Caco-2 (cell line): Measurements from ENCODE around the gene ITGA2B. TPM values are rescaled to one million over a fixed set of nuclear protein-coding genes. Genes with fewer than 3 reads are reported as not detected.

Source experiments
- BruUV-seq: library from RNA; stranded (reverse); fragments of 400-500 nt; replicated peaks from 2 replicates; lab custom pipeline; 2021; lab: Mats Ljungman, UMichigan
- CTCF ChIA-PET: fragments of 300-600 bp; sonication (Branson Sonifier 250); formaldehyde crosslinking; loops from one replicate; lab custom pipeline; 2022; ENCODE audit warnings: antibody characterized with exemption; lab: Charles Lee
- POLR2A ChIA-PET: fragments of 300-600 bp; sonication (Branson Sonifier 250); formaldehyde crosslinking; loops from one replicate; lab custom pipeline; 2022; ENCODE audit warnings: antibody characterized with exemption; lab: Charles Lee
- DNase-seq, 2 experiments: peaks; one replicate each; pipeline versions ENCODE4 v3.0.0 to v3.0.0-alpha.2; 2020 to 2022
- H3K27me3 ChIP-seq: replicated peaks from 2 replicates; pipeline ENCODE4 v1.6.0; 2011; ENCODE audit warnings: low read length; ENCODE audit not compliant: control insufficient read depth, insufficient read depth
- H3K36me3 ChIP-seq: 2 replicates; pipeline ENCODE4 v1.5.1; 2011; ENCODE audit warnings: low read length; ENCODE audit not compliant: control insufficient read depth, insufficient read depth
- H3K4me1 ChIP-seq: fragments of 250-450 bp; sonication (Bioruptor Pico); 2 replicates; pipeline ENCODE4 v1.5.1; 2020; ENCODE audit warnings: mild to moderate bottlenecking
- H3K4me3 ChIP-seq: 2 replicates; pipeline ENCODE4 v1.5.1; 2011; ENCODE audit warnings: low read depth, mild to moderate bottlenecking, control low read depth, low read length
- H3K9me3 ChIP-seq: fragments of 250-450 bp; sonication (Bioruptor Pico); 2 replicates; pipeline ENCODE4 v1.5.1; 2020; ENCODE audit warnings: mild to moderate bottlenecking, moderate library complexity
- H3K27ac Mint-ChIP-seq: one replicate; pipeline ENCODE4 v1.8.0; 2022; ENCODE audit warnings: mixed read lengths; ENCODE audit not compliant: unreplicated experiment
- H3K27me3 Mint-ChIP-seq: one replicate; pipeline ENCODE4 v1.8.0; 2022; ENCODE audit warnings: mixed read lengths; ENCODE audit not compliant: insufficient read depth, unreplicated experiment
- H3K36me3 Mint-ChIP-seq: one replicate; pipeline ENCODE4 v1.8.0; 2022; ENCODE audit warnings: mild to moderate bottlenecking, mixed read lengths; ENCODE audit not compliant: insufficient read depth, unreplicated experiment
- H3K4me1 Mint-ChIP-seq: one replicate; pipeline ENCODE4 v1.8.0; 2022; ENCODE audit warnings: low read depth, mixed read lengths; ENCODE audit not compliant: unreplicated experiment
- H3K4me3 Mint-ChIP-seq: one replicate; pipeline ENCODE4 v1.8.0; 2022; ENCODE audit warnings: mild to moderate bottlenecking, moderate library complexity, mixed read lengths; ENCODE audit not compliant: unreplicated experiment
- H3K9me3 Mint-ChIP-seq: one replicate; pipeline ENCODE4 v1.8.0; 2022; ENCODE audit warnings: mixed read lengths; ENCODE audit not compliant: unreplicated experiment
- CTCF ChIP-seq, 2 experiments: fragments of 200-600 bp in 1 of 2; IDR thresholded peaks; 1 replicate in 1 of 2; 2 replicates in 1 of 2; pipeline versions ENCODE4 v1.5.1 to v1.8.0; 2011 to 2022; ENCODE audit warnings: antibody characterized with exemption in 1 of 2, control low read depth in 1 of 2, inconsistent platforms in 1 of 2, low read depth in 1 of 2, low read length in 1 of 2, mild to moderate bottlenecking in 1 of 2, moderate library complexity in 1 of 2; ENCODE audit not compliant: insufficient read depth in 1 of 2, severe bottlenecking in 1 of 2, unreplicated experiment in 1 of 2
- intact Hi-C: fragments of 100-400 bp; cut with micrococcal nuclease; formaldehyde crosslinking; loops from one replicate; pipeline ENCODE4 v1.10.0; 2022; ENCODE audit not compliant: unreplicated experiment
- total RNA-seq: library from RNA; stranded (reverse); gene quantifications from 2 replicates; pipeline ENCODE4 v1.2.3, GENCODE V29; 2022

Gene ITGA2B
- total RNA-seq, 1 experiment from 2014 or later: 6.9 TPM

GRCh38 chr17:44334727-44335126, 54.7 kb downstream of the ITGA2B start:
- no TSS peak for BruUV-seq
- no peak overlapping the region for H3K4me3 Mint-ChIP-seq

GRCh38 chr17:44334315-44334714, 55.1 kb downstream of the ITGA2B start:
- Mint-ChIP-seq H3K4me1 (no peaks in the 10 kb centered on the region), H3K4me3 (no peak overlapping the region), H3K36me3 (no peaks in the 10 kb centered on the region), H3K27me3 (no peaks in the 10 kb centered on the region), H3K9me3 (no peaks in the 10 kb centered on the region), H3K27ac (no peak overlapping the region)
- Histone ChIP-seq H3K36me3 (no peaks in the 10 kb centered on the region), H3K4me3 (no peak overlapping the region), H3K27me3 (no peaks in the 10 kb centered on the region; the same call in 1 of the 2 replicates), H3K4me1 (no peaks in the 10 kb centered on the region), H3K9me3 (no peaks in the 10 kb centered on the region)
- ChIA-PET POLR2A (no interaction called here), CTCF (no interaction called here)
- TF ChIP-seq CTCF (IDR thresholded peaks at IDR 0.05; ENCODE audit: insufficient read depth in 1 of 2, low read depth in 1 of 2, low read length in 1 of 2, severe bottlenecking in 1 of 2, unreplicated experiment in 1 of 2): no peak
- intact Hi-C loops: no loop called here
- DNase-seq: no peak
- BruUV-seq: no TSS peak

More at GRCh38 chr17:44334727-44335126, 54.7 kb downstream of the ITGA2B start:
- Mint-ChIP-seq H3K4me1 (no peaks in the 10 kb centered on the region), H3K9me3 (no peaks in the 10 kb centered on the region), H3K36me3 (no peaks in the 10 kb centered on the region), H3K27me3 (no peaks in the 10 kb centered on the region), H3K27ac (no peak overlapping the region)
- no peaks in the 10 kb centered on the region; the same call in 1 of the 2 replicates for H3K27me3 ChIP-seq
- no peak for DNase-seq
- TF ChIP-seq CTCF (IDR thresholded peaks at IDR 0.05; ENCODE audit: insufficient read depth in 1 of 2, low read depth in 1 of 2, low read length in 1 of 2, severe bottlenecking in 1 of 2, unreplicated experiment in 1 of 2): no peak
- intact Hi-C loops: no loop called here
- POLR2A ChIA-PET: no interaction called here
- H3K36me3 ChIP-seq: no peaks in the 10 kb centered on the region
- no peaks in the 10 kb centered on the region for H3K4me1 ChIP-seq
- H3K9me3 ChIP-seq: no peaks in the 10 kb centered on the region
- H3K4me3 ChIP-seq: no peak overlapping the region
- CTCF ChIA-PET: no interaction called here

- no peaks in the 10 kb centered on the region for H3K9me3 Mint-ChIP-seq
- BruUV-seq: no TSS peak
- no peaks in the 10 kb centered on the region for H3K36me3 Mint-ChIP-seq
- H3K4me3 Mint-ChIP-seq: no peak overlapping the region
- intact Hi-C loops: no loop called here
- DNase-seq: no peak
- H3K9me3 ChIP-seq: no peaks in the 10 kb centered on the region
- H3K4me1 Mint-ChIP-seq: no peaks in the 10 kb centered on the region
- ChIA-PET CTCF (interaction anchor here (1.1 kb wide), 1 partner anchor 12 kb away, joined by 3 read pairs; no protein-coding TSS in a partner anchor), POLR2A (no interaction called here)
- H3K27me3 ChIP-seq: no peaks in the 10 kb centered on the region; the same call in 1 of the 2 replicates
- H3K27ac Mint-ChIP-seq: no peak overlapping the region
- no peaks in the 10 kb centered on the region for H3K4me1 ChIP-seq
- no peaks in the 10 kb centered on the region for H3K27me3 Mint-ChIP-seq
- no peaks in the 10 kb centered on the region for H3K36me3 ChIP-seq
- TF ChIP-seq CTCF (IDR thresholded peaks at IDR 0.05; ENCODE audit: insufficient read depth in 1 of 2, low read depth in 1 of 2, low read length in 1 of 2, severe bottlenecking in 1 of 2, unreplicated experiment in 1 of 2): no peak
- H3K4me3 ChIP-seq: no peak overlapping the region
Measured at GRCh38 chr17:44333371-44333770, 56.1 kb downstream of the ITGA2B start.
